DMS 273 treated with DMSO at 0.1 percent for 48 hours (cell line): ENCODE results near the gene KCNQ1.

Experiments
- DNase-seq: peaks from one replicate; lab custom pipeline; 2025; lab: John Stamatoyannopoulos, UW

KCNQ1 gene

DNA sequence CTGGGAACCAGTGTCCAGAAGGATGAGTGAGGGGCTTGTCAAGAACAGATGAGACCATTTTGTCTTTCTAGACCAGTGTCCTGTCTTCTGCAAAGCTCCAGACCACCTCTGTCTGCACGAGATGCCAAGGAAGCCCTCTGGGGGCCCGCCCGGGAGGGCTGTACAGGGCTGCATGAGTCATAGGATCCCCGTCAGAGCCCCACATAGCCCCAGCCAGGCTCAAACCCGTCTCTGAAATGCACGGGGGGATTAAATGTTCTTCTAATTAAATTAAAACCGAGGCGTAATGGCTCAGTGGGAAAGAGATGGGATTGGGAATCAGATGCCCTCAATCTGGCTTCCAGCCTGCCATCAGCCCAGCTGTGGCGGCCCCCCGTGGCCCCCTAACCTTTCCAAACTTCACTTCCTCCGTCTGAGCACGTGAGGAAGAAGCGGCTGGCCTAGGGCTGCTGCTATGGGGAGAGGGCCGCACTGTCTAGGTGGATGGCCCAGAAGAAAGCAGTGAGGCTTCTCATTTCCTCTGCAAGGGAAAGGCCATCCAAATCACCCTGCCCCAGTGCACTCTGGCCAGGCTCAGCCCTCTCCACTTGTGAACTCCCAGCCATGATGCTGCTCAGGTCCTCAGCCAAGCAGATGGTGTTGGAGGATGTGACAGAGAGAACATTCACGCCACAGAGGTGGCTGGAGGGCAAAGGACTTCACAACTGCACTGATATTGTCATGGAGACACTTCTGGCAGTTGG, 222.2 kb downstream of the KCNQ1 start:
- no peak for DNase-seq

DNA sequence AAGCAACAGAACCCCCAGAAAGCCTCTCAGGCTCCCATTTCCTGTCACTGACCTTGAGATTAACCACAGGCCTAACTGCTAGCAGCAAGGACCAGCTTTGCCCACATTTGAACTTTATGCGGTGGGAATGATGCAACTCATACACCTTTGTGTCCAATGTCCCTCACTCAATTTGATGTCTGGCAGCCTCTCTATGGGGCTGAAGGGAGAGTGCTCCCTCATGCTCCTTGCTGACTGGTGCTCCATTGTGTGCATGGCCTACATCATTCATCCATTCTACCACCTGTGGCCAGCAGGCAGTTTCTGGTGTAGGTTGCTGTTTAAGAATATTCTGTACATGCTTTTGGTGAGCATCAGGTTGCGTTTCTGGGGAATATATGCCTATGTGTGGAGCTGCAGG, 223.1 kb downstream of the KCNQ1 start:
- DNase-seq = no peak

DNA sequence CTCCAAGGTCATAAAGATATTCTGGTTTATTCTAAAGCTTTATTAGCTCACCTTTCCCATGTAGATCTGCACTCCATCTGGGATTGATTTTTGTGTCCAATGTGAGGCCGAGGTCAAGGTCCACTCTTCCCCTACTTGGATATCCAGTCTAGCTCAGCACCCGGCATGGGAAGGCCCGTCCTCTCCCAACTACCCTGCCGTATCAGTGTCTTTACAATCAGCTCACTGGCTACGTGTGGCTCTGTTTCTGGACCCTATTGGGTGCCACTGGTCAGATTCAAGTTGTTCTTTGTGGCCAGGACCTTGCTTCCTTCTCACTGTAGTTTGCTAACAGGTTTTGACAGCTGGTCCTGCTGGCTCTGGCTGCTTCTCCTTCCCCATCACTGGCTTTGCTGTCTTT, 224.1 kb downstream of the KCNQ1 start:
- no peak for DNase-seq

DNA sequence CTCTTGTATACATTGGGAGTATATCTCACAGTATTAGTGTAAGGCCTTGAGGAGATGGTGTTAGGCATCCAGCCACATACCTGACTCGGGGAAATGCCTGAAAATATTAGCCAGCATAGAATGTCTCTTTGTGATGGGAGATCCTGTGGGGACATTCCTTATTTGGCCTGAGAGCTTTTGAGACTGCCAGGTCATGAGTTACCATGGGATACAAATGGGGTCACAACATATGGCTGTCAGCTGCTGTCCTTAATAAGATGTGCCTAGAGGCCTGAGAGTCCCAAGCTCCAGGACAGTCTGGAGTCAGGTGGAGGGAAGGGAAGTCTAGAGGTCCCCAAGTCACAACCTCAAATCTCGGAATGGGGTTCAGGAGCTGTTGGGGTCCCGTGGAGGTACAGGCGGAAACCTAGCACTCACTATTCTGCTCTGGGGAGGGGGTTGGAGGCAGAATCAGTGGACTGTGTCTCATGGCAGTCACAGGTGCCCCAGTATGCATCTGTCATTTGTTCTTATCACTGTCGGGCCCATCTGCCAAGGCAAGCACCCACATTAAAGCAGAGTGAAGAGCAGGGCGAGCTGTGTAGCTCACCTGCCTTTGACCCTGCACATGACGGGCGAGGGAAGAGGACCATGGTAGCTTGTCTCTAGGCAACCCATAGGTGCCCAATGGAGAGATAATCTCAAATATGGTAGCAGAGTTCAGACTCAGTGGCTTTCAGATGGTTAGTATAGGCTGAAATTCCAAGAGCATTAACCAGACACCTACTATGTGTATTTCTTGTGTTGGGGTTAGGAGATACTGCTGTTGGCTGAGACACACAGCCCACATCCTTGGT, 225.0 kb downstream of the KCNQ1 start:
- no peak for DNase-seq

DNA sequence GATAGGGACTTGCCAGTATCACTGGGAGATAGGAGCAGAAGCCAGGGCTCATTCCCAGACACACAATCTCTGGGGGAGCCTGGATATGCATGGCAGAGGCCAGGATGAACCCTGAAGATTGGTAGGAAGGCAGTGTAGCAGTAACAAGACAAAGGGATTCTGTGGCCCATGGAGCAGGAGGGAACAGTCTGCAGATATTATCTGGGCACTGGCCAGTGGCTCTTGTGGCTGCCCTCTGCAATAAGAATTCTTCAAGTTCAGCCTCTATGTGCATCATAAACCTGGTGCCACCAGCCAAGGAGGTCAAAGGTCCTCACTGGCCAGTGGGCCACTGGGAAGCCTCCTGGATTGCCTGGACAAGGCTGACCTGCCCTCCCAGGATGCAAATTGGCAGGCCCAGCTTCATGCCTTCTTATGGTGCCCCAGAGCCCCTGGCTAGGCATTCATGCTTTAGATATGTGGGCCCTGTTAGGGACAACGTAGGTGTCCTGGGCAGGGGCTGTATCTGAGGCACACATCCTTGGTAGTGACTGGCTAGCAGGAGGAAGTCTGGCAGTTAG, 225.8 kb downstream of the KCNQ1 start:
- no peak for DNase-seq

DNA sequence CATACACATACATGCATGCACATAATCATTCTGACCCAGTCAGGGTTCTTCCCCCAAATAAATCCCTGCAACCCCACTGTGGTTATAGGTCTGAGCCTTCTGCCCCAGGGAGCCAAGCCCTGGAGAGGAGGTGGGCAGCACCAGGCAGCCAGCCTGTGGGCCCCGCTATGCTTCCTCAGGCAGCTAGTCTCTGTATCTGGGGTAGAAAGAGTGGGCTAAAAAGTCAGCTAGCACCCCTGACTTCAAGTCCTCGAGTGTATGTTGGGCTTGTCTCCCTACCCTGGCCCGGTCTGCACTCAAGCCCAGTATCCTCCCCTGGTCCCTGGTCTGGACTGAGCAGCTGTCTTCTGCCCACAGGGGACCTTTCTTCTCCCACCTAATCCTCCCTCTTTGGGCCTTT, 226.9 kb downstream of the KCNQ1 start:
- DNase-seq = no peak

DNA sequence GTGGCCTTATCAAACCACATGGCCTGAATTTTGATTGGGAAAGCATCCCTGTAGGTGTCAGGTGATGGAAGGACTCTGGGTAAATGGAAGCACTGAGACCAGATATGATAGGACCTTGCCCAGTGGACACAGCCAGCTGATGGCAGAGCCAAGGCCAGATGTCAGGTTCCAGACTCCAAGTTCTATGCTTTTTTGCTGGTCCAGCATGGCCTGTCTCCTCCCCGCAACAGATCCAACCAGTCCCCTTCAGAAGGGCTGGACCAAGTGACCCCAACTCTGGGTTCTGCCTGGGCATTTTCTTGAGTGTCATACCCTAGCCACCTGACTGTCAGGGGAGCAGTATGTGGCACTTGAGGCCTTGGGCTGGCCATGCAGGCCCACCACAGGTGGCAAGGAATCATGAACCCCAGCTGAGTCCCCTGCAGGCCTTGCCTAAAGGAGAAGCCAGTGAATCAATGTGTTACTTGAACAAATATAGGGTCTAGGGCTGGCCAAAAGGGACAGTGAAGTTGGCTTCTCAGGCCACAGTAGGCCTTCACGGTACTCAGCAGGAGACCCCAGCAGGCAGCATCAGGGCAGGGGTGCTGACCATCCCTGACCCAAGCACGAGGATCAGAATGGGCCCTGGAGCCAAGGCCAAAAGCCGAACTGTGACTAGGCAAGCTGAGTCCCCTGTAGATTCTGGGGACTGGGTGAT, 227.9 kb downstream of the KCNQ1 start:
- DNase-seq = no peak

DNA sequence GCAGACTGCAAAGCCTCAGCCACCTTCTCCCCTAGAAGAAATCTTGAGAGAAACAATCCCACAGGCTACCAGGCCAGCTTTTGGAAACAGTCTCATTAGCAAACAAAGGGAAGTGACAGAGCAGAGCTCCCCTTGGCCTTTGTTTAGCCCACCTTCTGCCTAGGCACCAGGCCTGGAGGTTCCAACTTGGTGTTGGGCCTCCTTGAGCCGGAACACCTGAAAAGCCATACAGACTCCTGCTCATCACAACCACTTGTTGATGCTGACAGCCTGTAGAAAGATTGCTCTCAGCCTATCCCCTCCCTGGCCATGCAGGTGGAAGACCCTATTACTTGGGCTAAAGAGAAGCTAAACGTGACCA, 228.4 kb downstream of the KCNQ1 start:
- no peak for DNase-seq

DNA sequence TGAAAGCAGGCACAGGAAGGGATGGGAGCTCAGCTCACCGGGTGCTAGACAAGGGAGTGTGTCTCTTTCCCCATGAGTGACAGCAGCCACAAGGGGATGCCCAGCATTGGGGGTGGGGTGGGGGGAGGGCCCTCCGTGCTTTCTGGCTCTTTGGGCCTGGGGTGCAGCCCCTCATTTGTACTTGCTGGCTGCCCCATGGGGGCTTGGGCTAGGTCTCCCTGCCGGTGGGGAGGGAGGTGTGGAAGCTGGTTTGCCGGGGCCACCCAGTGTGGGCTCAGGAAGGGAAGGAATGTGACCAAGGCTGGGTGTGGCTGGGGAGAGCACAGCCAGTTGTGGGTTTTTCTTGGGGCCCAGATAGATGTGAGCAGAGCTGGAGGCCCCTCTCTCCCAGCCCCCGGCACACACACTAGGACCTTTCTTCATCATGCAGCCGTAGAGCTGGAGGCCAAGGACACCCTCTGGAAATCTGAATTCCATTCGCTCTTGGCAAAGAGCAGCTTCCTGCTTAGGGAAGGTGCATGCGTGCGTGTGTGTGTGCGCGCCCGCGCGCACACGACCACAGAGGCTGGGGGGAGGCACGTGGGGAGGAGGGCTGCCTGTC, 229.2 kb downstream of the KCNQ1 start:
- DNase-seq = no peak

DNA sequence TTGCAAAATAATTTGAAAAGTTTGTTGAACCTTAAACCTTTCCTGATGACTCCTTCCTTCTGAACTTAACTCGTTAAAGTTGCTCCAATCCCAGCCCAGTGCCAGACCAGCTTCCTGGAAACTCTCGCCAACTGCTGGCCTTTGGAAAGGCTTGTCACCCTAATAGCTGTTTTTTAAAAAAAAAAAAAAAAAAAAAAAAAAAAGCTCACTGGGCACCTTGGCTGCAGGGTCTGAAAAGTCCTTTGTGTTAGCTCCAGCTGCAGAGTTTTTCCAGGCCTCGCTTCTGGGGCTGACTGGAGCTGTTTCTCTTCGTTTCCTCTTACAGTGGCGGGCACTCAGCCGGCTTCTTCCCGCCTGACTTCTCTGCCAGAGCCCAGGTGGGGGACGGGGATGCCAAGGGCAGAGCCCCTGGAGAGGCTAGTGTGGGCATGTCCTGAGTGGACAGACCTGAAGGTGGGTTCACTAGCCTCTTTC, 229.9 kb downstream of the KCNQ1 start:
- DNase-seq = no peak

DNA sequence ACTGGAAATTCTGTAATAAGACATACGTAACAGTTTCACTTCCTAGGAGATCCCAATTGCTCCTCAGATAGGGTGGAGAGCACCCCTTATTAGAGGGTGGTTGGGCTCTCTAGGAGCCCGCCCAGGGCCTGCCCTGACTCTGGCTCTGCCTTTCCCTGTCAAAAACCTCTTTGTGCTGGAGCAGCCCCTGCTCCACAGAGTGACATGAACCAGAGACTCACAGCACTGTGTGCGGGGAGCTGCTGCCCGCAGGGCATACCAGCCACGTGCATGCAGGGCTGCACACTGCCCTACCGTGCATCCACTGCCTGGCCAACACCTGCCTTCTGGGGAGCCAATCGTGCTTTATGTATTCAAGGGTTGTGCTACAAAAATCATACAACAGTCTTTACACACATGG, 230.7 kb downstream of the KCNQ1 start:
- no peak for DNase-seq

DNA sequence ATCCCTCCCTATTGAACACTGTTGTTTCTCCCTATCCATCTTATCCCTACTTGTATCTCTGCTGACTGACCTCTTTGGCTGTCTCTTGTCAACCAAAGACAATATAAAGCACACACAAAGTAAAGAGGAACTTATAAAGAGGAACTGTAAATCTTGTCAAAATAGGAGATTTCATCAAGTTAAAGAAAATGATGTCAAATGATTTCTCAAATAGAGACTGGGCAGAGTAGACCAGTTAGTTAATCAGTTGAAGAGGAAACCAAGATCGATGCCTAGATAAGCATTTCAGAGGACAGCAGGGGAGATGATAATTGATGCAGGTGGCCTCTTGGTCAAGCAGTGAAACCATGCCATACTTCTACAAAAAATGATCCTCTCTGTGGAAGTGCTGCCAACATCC, 232.3 kb downstream of the KCNQ1 start:
- DNase-seq = no peak

DNA sequence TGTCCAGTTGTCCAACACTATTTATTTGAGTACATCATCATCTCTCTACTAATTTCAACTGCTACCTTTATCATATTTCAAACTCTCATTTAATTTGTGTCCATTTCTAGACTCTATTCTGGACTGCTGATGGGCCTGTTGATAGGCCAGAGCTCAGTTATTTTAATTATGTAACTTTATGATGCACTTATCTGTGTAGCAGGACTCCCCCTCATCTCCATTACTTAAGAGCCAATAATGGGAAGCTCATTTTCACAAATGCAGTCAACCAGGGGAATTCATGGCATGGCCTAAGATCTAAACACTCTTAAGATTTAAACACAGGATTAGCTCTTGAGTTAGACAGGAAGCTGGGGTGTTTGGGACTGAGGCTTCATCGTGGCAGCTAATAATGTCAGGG, 233.6 kb downstream of the KCNQ1 start:
- no peak for DNase-seq

DNA sequence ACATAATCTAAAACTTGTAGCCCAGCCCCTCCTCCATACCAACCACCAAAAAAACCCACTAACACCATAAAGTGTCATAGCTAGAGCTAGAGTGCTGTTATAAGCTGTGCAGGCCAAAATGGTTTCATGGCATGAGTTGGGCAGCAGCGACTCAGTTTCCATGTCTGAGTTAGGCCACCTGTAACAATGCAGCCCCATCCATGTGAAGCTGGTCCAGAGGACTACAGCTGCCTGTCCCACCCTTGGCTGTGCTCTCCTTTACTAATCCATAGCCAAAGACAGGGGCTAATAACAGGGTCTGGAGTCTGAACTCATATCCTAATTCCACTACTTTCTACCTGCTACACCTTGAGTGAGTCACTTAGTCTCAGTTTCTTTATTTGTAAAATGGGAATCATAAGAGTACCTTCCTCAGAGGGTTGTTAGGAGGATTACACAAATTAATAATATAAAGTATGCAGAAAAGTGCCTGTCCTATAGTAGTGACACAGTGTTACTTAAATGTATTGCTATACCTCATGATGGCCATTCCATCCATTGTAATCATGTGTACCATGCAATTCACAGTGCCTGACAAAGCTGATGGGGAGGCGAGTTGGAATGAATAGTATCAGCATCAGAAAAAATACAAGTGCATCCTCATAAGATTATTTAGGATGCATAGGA, 234.3 kb downstream of the KCNQ1 start:
- no peak for DNase-seq

DNA sequence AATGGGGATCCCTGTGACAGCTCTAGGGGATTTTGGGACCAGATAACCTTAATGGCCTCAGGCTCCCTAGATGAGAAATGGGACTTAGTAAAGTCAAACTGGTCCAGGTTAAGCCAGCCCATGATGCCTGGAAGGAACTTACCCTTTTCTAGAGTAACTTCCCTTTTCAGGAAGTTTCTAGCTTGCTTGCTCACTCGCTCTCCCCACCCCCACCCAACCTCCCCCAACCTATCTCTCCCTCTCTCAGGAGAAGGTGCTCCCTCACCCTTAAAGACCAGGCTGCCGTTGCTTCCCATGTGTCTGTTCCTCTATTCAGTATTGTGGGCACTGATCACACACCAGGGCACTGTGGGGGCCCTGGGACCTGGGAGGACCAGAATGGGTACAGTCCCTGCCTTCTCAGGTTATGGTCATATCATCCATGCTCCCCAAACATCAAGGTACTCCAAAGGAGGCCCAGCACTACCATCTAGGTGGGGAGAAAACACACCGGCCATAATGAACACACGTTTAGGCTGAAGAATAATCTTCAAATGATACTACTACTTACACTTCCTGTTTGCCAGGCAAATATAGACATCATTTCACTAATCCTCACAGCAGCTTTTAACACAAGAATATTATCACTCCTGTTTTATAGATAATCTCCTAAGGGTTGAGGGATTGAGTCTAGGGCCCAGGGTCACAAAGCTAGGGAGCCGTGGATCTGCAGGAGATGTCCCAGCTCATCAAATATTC, 236.8 kb downstream of the KCNQ1 start:
- DNase-seq = no peak

DNA sequence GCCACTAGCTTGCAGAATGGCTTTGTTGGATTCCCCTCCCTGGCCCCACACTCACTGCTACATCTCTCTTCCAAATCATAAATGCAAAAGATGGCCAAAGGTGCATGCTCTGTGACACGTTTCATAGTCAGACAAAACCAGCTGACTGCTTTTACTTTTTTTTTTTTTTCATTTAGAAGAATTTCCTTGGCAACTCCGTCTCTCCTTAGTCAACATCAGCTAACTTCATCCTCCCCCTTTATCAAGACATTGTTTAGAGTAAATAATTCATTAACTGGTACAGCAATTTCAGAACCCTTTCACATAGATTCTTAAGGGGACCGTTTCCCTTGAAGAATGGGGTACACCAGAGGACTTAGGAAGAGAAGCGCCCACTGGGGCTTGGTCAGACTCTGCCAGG, 239.0 kb downstream of the KCNQ1 start:
- DNase-seq = no peak

DNA sequence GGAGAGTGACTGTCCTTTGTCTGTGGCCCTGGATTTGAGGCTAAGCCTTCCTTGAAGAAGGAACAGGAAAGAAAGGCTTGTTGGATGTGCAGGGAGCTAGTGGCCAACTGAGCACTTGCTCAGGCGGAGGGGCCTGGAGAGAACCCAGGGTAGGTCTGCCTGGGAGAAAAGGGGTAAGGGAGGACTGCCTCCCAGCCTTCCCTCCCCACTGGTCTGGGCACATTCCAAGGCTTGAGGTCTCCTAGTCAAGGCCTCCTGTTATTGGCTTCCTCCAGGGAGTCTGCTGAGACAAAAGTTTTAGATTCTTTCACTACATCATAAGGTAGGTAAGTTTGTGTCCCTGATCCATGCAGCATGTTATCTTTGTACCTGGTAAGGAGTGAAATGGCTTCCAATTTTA, 239.8 kb downstream of the KCNQ1 start:
- DNase-seq = no peak

DNA sequence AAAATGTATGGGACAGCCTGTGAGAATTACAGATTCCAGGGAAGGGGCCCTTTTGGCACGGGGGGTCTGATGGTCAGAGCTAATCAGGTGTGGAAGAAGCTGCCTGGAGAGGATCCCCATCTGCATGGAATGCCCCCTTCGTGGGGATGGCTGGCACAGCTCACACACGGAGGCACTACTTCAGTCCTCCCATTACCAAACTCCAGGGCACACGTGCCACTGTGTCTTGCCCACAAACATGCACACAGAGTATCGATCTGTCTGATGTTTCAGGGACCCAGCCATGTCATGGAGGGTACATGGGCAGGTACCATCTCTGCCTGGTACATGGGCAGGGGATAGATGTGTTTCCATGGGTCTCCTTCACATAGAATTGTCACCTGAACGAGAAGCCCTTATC, 240.2 kb downstream of the KCNQ1 start:
- no peak for DNase-seq

DNA sequence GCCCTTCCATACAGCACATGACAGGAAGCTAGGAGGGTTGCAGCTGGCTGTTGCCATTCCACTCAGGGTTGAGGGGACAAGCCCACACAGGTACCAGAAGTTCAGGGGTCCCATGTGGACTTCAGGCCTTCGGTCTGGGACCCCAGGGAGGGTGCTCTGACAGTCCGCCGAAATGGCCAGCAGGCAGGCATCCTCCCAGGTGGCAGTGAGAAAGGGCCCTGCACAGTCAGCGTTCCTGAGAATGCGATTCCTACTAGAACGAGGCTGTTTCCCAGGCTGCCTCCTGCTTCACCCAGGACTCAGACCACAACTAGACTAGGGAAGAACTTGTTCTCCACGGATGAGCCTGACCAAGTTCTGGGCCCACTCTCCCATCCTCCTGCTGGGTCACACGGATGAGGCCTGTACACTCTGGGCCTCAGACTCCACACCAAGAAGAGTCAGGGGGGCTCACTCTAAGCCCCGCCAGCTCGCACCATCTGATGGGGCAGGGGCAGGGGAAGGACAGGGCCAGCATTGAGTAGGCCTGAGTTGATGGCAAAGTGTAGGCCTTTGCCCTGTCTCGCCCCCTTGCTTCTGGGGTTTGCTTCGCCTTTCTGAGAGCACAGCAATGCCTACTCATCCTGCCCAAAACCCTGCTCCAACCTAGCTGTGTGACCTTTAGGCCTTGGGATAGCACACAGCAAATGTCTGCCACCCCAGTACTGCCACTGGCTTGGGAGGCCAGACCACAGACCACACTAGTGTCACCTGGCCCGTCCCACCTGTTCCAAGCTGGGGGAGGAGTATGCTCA, 241.0 kb downstream of the KCNQ1 start:
- DNase-seq = no peak
